B cell (primary cell): ENCODE results near the gene TCF7L1.

Experiments used
- EZH2 ChIP-seq: IDR thresholded peaks from 2 replicates; pipeline ENCODE4 v1.6.1; 2012; ENCODE audit warnings: borderline replicate concordance, low read depth, mild to moderate bottlenecking, moderate library complexity, low read length; ENCODE audit not compliant: insufficient read depth, poor library complexity, severe bottlenecking
- TF ChIP-seq, protein P1 (sequence below): fragments of 200-600 bp; IDR thresholded peaks from one replicate; pipeline ENCODE4 v1.8.0; 2022; ENCODE audit warnings: antibody characterized with exemption, mild to moderate bottlenecking

DNA sequence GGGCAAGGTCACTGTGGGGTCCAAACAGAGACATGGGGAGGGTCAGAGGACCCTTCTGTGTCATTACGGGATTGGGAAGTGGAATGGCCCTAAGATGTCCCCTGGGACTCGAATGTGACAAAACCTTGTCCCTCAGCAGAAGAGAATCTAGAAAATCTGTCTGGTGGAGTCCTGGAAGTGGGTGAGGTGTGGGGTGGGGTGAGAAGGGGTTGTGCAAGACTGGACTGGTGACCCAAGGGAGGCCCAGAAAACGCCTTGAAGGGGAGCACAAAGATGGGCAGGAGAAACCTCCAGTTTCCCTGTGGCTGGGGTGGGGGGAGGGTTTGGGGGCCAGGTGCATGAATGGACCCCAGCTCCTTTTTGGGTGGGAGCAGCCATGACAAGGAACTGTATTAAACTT lies 79.6 kb downstream of the TCF7L1 start:
- TF ChIP-seq, protein P1, sequence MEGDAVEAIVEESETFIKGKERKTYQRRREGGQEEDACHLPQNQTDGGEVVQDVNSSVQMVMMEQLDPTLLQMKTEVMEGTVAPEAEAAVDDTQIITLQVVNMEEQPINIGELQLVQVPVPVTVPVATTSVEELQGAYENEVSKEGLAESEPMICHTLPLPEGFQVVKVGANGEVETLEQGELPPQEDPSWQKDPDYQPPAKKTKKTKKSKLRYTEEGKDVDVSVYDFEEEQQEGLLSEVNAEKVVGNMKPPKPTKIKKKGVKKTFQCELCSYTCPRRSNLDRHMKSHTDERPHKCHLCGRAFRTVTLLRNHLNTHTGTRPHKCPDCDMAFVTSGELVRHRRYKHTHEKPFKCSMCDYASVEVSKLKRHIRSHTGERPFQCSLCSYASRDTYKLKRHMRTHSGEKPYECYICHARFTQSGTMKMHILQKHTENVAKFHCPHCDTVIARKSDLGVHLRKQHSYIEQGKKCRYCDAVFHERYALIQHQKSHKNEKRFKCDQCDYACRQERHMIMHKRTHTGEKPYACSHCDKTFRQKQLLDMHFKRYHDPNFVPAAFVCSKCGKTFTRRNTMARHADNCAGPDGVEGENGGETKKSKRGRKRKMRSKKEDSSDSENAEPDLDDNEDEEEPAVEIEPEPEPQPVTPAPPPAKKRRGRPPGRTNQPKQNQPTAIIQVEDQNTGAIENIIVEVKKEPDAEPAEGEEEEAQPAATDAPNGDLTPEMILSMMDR, result no peak
- TF ChIP-seq EZH2, result no peak
